GM13976 (cell line): ENCODE measurements around the gene TBC1D22A.

Source experiments
- DNase-seq: peaks from one replicate; pipeline ENCODE4 v3.0.0; 2012; ENCODE audit warnings: low spot score
- CTCF ChIP-seq: IDR thresholded peaks from 2 replicates; pipeline ENCODE4 v1.5.1; 2012; ENCODE audit warnings: borderline replicate concordance, mild to moderate bottlenecking; ENCODE audit not compliant: insufficient read depth; ENCODE audit errors: extremely low read depth, missing control alignments, control extremely low read depth
- in situ Hi-C: fragments of 300-500 bp; cut with MboI; formaldehyde crosslinking; loops from one replicate; pipeline ENCODE4 v1.12.0; 2022; ENCODE audit warnings: low sequenced_read_pairs, mixed read lengths, inconsistent platforms; ENCODE audit not compliant: unreplicated experiment

Gene TBC1D22A

DNA sequence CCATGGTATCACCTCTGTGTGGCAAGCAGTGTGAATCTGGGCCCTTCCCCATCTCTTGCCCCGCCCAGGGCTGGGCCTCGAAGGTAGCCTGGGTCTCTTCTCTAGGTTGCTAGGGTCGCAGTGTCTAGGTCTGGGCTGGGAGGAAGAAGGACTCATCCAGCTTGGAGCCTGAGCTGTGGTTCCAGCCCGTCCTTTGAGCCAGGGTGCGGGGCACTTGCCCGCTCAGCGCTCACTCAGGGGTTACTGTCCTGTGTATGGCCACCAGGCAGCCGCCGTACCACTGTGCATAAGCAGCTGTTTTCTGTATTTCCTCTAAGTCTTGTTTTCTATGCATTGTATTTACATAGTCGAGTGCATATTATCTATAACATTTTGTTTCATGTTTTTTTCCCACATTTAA is 160.9 kb downstream of the TBC1D22A start:
- in situ Hi-C loops: no loop called here

GRCh38 chr22:46925818-46926217 is 163.4 kb downstream of the TBC1D22A start:
- in situ Hi-C loops: no loop called here
- DNase-seq: no peak
- no peak for TF ChIP-seq CTCF

More for the DNA sequence above, 160.9 kb downstream of the TBC1D22A start:
- TF ChIP-seq CTCF: no peak
- DNase-seq: no peak

- TF ChIP-seq CTCF: no peak
- no peak for DNase-seq
- in situ Hi-C loops: no loop called here
Measured at GRCh38 chr22:46929046-46929709, 166.7 kb downstream of the TBC1D22A start.

DNA sequence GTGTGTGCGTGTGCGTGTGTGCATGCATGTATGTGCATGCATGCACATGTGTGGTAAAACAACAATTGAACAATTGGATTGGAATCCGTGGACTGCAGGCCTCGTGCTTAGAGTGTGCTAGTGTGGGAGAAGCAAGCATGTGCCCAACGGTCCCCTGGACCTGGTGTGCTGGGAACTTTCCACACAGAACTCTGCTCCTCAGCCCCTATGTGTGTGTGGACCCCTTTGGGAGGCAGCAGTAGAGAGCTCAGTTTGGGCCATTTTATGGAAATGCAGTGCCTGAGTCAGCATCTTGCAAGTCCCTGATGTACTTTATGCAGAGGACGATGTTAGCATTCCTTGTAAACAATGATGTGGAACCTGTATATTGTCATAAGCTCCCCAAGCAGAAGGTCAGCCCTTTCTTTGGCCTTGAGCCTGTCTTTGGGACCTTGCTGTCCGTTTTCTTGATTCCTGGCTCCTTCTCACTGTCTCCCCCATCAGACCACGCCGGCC is 167.3 kb downstream of the TBC1D22A start:
- TF ChIP-seq CTCF: no peak
- in situ Hi-C loops: no loop called here
- no peak for DNase-seq

DNA sequence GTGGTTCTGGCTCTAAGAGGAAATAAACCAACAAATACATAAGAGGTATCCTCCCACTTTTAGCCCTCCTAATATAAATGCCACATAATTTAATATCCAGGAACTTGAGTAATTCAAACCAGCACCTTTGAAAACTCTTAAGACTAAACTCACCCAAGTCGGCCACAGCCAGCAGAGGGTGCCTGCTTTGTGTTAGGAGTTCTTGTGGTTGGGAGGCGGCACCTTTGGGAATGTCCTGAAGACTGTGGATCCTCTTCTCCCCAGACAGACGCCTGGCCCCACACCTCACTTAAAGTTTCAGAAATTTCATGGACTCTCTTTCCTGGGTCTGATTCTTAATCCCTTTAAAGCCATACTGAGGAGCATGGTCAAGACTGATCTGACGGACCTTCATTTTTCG is 169.0 kb downstream of the TBC1D22A start:
- no peak for DNase-seq
- in situ Hi-C loops: no loop called here
- no peak for TF ChIP-seq CTCF

DNA sequence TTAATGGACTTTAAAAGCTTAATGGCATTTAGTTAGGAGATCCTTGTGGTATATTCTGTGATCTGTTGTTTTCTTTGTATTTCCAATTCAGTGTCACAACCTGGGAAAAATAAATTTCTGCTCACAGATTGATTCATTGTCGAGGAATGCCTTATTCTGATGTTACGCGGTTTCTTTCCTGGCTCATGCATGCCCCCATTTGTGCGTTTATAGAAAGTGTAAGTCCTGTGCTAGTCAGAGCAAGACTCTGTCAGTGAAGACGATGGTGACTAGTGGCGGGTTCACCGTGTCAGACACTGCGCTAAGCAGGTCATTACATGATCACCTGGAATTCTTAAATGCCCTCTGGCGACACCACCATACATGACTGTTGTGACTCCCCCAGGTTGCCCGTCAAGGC is 169.4 kb downstream of the TBC1D22A start:
- no peak for TF ChIP-seq CTCF
- DNase-seq: no peak
- in situ Hi-C loops: no loop called here
